Caco-2 (cell line): Measurements from ENCODE around the gene FAM171A2. TPM values are rescaled to one million over a fixed set of nuclear protein-coding genes. Genes with fewer than 3 reads are reported as not detected.
A peak's percentile ranks its signal among the peaks of the same experiment; 100 is the strongest.

Experiments
- BruUV-seq: library from RNA; stranded (reverse); fragments of 400-500 nt; replicated peaks from 2 replicates; lab custom pipeline; 2021; lab: Mats Ljungman, UMichigan
- CTCF ChIA-PET: fragments of 300-600 bp; sonication (Branson Sonifier 250); formaldehyde crosslinking; loops from one replicate; lab custom pipeline; 2022; ENCODE audit warnings: antibody characterized with exemption; lab: Charles Lee
- POLR2A ChIA-PET: fragments of 300-600 bp; sonication (Branson Sonifier 250); formaldehyde crosslinking; loops from one replicate; lab custom pipeline; 2022; ENCODE audit warnings: antibody characterized with exemption; lab: Charles Lee
- DNase-seq, 2 experiments: peaks; one replicate each; pipeline versions ENCODE4 v3.0.0 to v3.0.0-alpha.2; 2020 to 2022
- H3K27me3 ChIP-seq: replicated peaks from 2 replicates; pipeline ENCODE4 v1.6.0; 2011; ENCODE audit warnings: low read length; ENCODE audit not compliant: control insufficient read depth, insufficient read depth
- H3K36me3 ChIP-seq: 2 replicates; pipeline ENCODE4 v1.5.1; 2011; ENCODE audit warnings: low read length; ENCODE audit not compliant: control insufficient read depth, insufficient read depth
- H3K4me1 ChIP-seq: fragments of 250-450 bp; sonication (Bioruptor Pico); 2 replicates; pipeline ENCODE4 v1.5.1; 2020; ENCODE audit warnings: mild to moderate bottlenecking
- H3K4me3 ChIP-seq: 2 replicates; pipeline ENCODE4 v1.5.1; 2011; ENCODE audit warnings: low read depth, mild to moderate bottlenecking, control low read depth, low read length
- H3K9me3 ChIP-seq: fragments of 250-450 bp; sonication (Bioruptor Pico); 2 replicates; pipeline ENCODE4 v1.5.1; 2020; ENCODE audit warnings: mild to moderate bottlenecking, moderate library complexity
- H3K27ac Mint-ChIP-seq: one replicate; pipeline ENCODE4 v1.8.0; 2022; ENCODE audit warnings: mixed read lengths; ENCODE audit not compliant: unreplicated experiment
- H3K27me3 Mint-ChIP-seq: one replicate; pipeline ENCODE4 v1.8.0; 2022; ENCODE audit warnings: mixed read lengths; ENCODE audit not compliant: insufficient read depth, unreplicated experiment
- H3K36me3 Mint-ChIP-seq: one replicate; pipeline ENCODE4 v1.8.0; 2022; ENCODE audit warnings: mild to moderate bottlenecking, mixed read lengths; ENCODE audit not compliant: insufficient read depth, unreplicated experiment
- H3K4me1 Mint-ChIP-seq: one replicate; pipeline ENCODE4 v1.8.0; 2022; ENCODE audit warnings: low read depth, mixed read lengths; ENCODE audit not compliant: unreplicated experiment
- H3K4me3 Mint-ChIP-seq: one replicate; pipeline ENCODE4 v1.8.0; 2022; ENCODE audit warnings: mild to moderate bottlenecking, moderate library complexity, mixed read lengths; ENCODE audit not compliant: unreplicated experiment
- H3K9me3 Mint-ChIP-seq: one replicate; pipeline ENCODE4 v1.8.0; 2022; ENCODE audit warnings: mixed read lengths; ENCODE audit not compliant: unreplicated experiment
- CTCF ChIP-seq, 2 experiments: fragments of 200-600 bp in 1 of 2; IDR thresholded peaks; 1 replicate in 1 of 2; 2 replicates in 1 of 2; pipeline versions ENCODE4 v1.5.1 to v1.8.0; 2011 to 2022; ENCODE audit warnings: antibody characterized with exemption in 1 of 2, control low read depth in 1 of 2, inconsistent platforms in 1 of 2, low read depth in 1 of 2, low read length in 1 of 2, mild to moderate bottlenecking in 1 of 2, moderate library complexity in 1 of 2; ENCODE audit not compliant: insufficient read depth in 1 of 2, severe bottlenecking in 1 of 2, unreplicated experiment in 1 of 2
- intact Hi-C: fragments of 100-400 bp; cut with micrococcal nuclease; formaldehyde crosslinking; loops from one replicate; pipeline ENCODE4 v1.10.0; 2022; ENCODE audit not compliant: unreplicated experiment
- total RNA-seq: library from RNA; stranded (reverse); gene quantifications from 2 replicates; pipeline ENCODE4 v1.2.3, GENCODE V29; 2022

FAM171A2 gene
- total RNA-seq, 1 experiment from 2014 or later, result 3.6 TPM

- H3K4me1 Mint-ChIP-seq, result no peaks in the 10 kb centered on the region
- no TSS peak for BruUV-seq
- H3K4me3 Mint-ChIP-seq, result no peak overlapping the region
- H3K27me3 ChIP-seq, result no peaks in the 10 kb centered on the region
- no peaks in the 10 kb centered on the region for H3K27me3 Mint-ChIP-seq
- TF ChIP-seq CTCF (IDR thresholded peaks at IDR 0.05; ENCODE audit: insufficient read depth in 1 of 2, low read depth in 1 of 2, low read length in 1 of 2, severe bottlenecking in 1 of 2, unreplicated experiment in 1 of 2), result no peak
- no peak for DNase-seq
- intact Hi-C loops, result loop anchor here (5.0 kb wide), 1 partner anchor 235 kb away; no protein-coding TSS in a partner anchor
- POLR2A ChIA-PET, result no interaction called here
- CTCF ChIA-PET, result interaction anchor here (0.7 kb wide), 1 partner anchor 636 kb away, joined by 3 read pairs; no protein-coding TSS in a partner anchor
- no peaks in the 10 kb centered on the region for H3K9me3 Mint-ChIP-seq
- no peak overlapping the region for H3K27ac Mint-ChIP-seq
- H3K36me3 ChIP-seq, result peaks cover 4% of the 10 kb centered on the region
- H3K4me3 ChIP-seq, result no peak overlapping the region
- no peaks in the 10 kb centered on the region for H3K4me1 ChIP-seq
- H3K9me3 ChIP-seq, result no peaks in the 10 kb centered on the region
- H3K36me3 Mint-ChIP-seq, result peaks cover 80% of the 10 kb centered on the region
Observed at GRCh38 chr17:44402564-44403172, 39.0 kb upstream of the FAM171A2 start.

- CTCF ChIA-PET, result no interaction called here
- Mint-ChIP-seq H3K4me1 (no peaks in the 10 kb centered on the region), H3K27ac (peak overlapping the region; percentile 40), H3K36me3 (peaks cover 86% of the 10 kb centered on the region), H3K27me3 (no peaks in the 10 kb centered on the region), H3K9me3 (no peaks in the 10 kb centered on the region), H3K4me3 (no peak overlapping the region)
- intact Hi-C loops, result loop anchor here (2.0 to 5.0 kb wide), 2 partner anchors 122 to 237 kb away; no protein-coding TSS in a partner anchor
- POLR2A ChIA-PET, result no interaction called here
- H3K27me3 ChIP-seq, result no peaks in the 10 kb centered on the region
- DNase-seq, result peak in 1 of 2 experiments; percentile 37
- H3K36me3 ChIP-seq, result peaks cover 4% of the 10 kb centered on the region
- no peak overlapping the region for H3K4me3 ChIP-seq
- no peaks in the 10 kb centered on the region for H3K4me1 ChIP-seq
- TF ChIP-seq CTCF (IDR thresholded peaks at IDR 0.05; ENCODE audit: insufficient read depth in 1 of 2, low read depth in 1 of 2, low read length in 1 of 2, severe bottlenecking in 1 of 2, unreplicated experiment in 1 of 2), result peak; percentile 48 to 58
- no TSS peak for BruUV-seq
- H3K9me3 ChIP-seq, result no peaks in the 10 kb centered on the region
Observed at GRCh38 chr17:44400226-44400847, 36.7 kb upstream of the FAM171A2 start.

GRCh38 chr17:44398692-44399691, 35.3 kb upstream of the FAM171A2 start:
- no peaks in the 10 kb centered on the region for H3K9me3 Mint-ChIP-seq
- intact Hi-C loops, result no loop called here
- H3K27ac Mint-ChIP-seq, result peak overlapping the region; percentile 20
- H3K36me3 Mint-ChIP-seq, result peaks cover 89% of the 10 kb centered on the region
- Histone ChIP-seq H3K4me1 (no peaks in the 10 kb centered on the region), H3K4me3 (no peak overlapping the region), H3K27me3 (no peaks in the 10 kb centered on the region), H3K36me3 (peaks cover 4% of the 10 kb centered on the region), H3K9me3 (no peaks in the 10 kb centered on the region)
- no peaks in the 10 kb centered on the region for H3K27me3 Mint-ChIP-seq
- BruUV-seq, result no TSS peak
- H3K4me1 Mint-ChIP-seq, result no peaks in the 10 kb centered on the region
- no peak for TF ChIP-seq CTCF (IDR thresholded peaks at IDR 0.05; ENCODE audit: insufficient read depth in 1 of 2, low read depth in 1 of 2, low read length in 1 of 2, severe bottlenecking in 1 of 2, unreplicated experiment in 1 of 2)
- ChIA-PET POLR2A (no interaction called here), CTCF (interaction anchor here (0.6 to 1.1 kb wide), 2 partner anchors 13 to 73 kb away, joined by 3 read pairs; no protein-coding TSS in a partner anchor)
- no peak for DNase-seq
- no peak overlapping the region for H3K4me3 Mint-ChIP-seq
